ENCODE measurements around the gene RAX2. TPM values are rescaled to one million over a fixed set of nuclear protein-coding genes. Genes with fewer than 3 reads are reported as not detected.

RAX2 gene
- total RNA-seq, 1 experiment from 2014 or later = not detected

DNA sequence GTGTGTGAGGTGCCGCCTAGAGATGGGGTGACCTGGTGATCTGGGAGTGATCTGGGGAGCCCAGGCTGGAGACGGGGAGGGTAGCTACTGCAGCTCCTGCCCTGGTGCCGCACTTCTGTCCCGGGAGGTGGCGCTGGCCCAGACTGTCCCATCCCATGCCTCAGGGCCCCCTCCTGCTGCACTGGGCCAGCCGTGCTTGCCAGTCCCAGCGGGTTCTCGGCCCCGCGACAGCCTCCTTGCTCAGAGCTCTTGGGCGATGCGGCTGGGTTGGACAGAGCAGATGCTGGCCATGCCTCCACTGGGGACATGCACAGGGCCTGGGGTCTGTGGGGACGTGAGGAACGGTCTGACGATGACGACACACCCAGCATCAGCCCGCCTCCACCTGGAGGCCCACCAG lies 2.5 kb downstream of the RAX2 start:
- CTCF ChIA-PET = no interaction called here
- no TSS peak for BruUV-seq (replicated peaks)
- H3K4me2 ChIP-seq = no peak overlapping the region

GRCh38 chr19:3768748-3769099 lies 3.3 kb downstream of the RAX2 start:
- H4K20me1 ChIP-seq (ENCODE audit: insufficient read depth) = no peaks in the 10 kb centered on the region
- POLR2A ChIA-PET (ENCODE audit: unreplicated experiment) = no interaction called here
- H2AFZ ChIP-seq = no peak overlapping the region
- H3K4me2 ChIP-seq = no peak overlapping the region
- H3K27ac ChIP-seq = no peak overlapping the region
- H3K27me3 ChIP-seq (ENCODE audit: insufficient read depth, low read depth) = no peaks in the 10 kb centered on the region
- H3K4me1 ChIP-seq (replicated peaks; ENCODE audit: insufficient read depth) = no peaks in the 10 kb centered on the region
- no peak for DNase-seq
- H3K9me3 ChIP-seq (ENCODE audit: insufficient read depth, low read depth) = no peaks in the 10 kb centered on the region
- TF ChIP-seq EZH2 (IDR thresholded peaks at IDR 0.05; ENCODE audit: low read depth) = no peak
- TF ChIP-seq, protein P1, sequence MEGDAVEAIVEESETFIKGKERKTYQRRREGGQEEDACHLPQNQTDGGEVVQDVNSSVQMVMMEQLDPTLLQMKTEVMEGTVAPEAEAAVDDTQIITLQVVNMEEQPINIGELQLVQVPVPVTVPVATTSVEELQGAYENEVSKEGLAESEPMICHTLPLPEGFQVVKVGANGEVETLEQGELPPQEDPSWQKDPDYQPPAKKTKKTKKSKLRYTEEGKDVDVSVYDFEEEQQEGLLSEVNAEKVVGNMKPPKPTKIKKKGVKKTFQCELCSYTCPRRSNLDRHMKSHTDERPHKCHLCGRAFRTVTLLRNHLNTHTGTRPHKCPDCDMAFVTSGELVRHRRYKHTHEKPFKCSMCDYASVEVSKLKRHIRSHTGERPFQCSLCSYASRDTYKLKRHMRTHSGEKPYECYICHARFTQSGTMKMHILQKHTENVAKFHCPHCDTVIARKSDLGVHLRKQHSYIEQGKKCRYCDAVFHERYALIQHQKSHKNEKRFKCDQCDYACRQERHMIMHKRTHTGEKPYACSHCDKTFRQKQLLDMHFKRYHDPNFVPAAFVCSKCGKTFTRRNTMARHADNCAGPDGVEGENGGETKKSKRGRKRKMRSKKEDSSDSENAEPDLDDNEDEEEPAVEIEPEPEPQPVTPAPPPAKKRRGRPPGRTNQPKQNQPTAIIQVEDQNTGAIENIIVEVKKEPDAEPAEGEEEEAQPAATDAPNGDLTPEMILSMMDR (conservative IDR thresholded peaks at IDR 0.05) = no peak
- H3F3A ChIP-seq (ENCODE audit: insufficient read depth, low read depth) = no peaks in the 10 kb centered on the region
- no peaks in the 10 kb centered on the region for H3K79me2 ChIP-seq (ENCODE audit: low read depth)
- H3K4me3 ChIP-seq = no peak overlapping the region
- H3K9me2 ChIP-seq (ENCODE audit: insufficient read depth) = no peaks in the 10 kb centered on the region
- CTCF ChIA-PET = no interaction called here
- no TSS peak for BruUV-seq (replicated peaks)
- intact Hi-C loops (cut with micrococcal nuclease; ENCODE audit: unreplicated experiment) = no loop called here
- H3K36me3 ChIP-seq (ENCODE audit: low read depth) = no peaks in the 10 kb centered on the region

More for the DNA sequence above, 2.5 kb downstream of the RAX2 start:
- H2AFZ ChIP-seq = no peak overlapping the region
- H3K27ac ChIP-seq = no peak overlapping the region
- no peaks in the 10 kb centered on the region for H3K36me3 ChIP-seq (ENCODE audit: low read depth)
- H3K9me2 ChIP-seq (ENCODE audit: insufficient read depth) = no peaks in the 10 kb centered on the region
- no peak for TF ChIP-seq EZH2 (IDR thresholded peaks at IDR 0.05; ENCODE audit: low read depth)
- TF ChIP-seq, protein P1 (conservative IDR thresholded peaks at IDR 0.05) = no peak
- intact Hi-C loops (cut with micrococcal nuclease; ENCODE audit: unreplicated experiment) = no loop called here
- no peaks in the 10 kb centered on the region for H4K20me1 ChIP-seq (ENCODE audit: insufficient read depth)
- no peak for DNase-seq
- H3K79me2 ChIP-seq (ENCODE audit: low read depth) = no peaks in the 10 kb centered on the region
- POLR2A ChIA-PET (ENCODE audit: unreplicated experiment) = no interaction called here
- no peaks in the 10 kb centered on the region for H3K4me1 ChIP-seq (replicated peaks; ENCODE audit: insufficient read depth)
- no peaks in the 10 kb centered on the region for H3K9me3 ChIP-seq (ENCODE audit: insufficient read depth, low read depth)
- H3K4me3 ChIP-seq = no peak overlapping the region
- no peaks in the 10 kb centered on the region for H3F3A ChIP-seq (ENCODE audit: insufficient read depth, low read depth)
- no peaks in the 10 kb centered on the region for H3K27me3 ChIP-seq (ENCODE audit: insufficient read depth, low read depth)

DNA sequence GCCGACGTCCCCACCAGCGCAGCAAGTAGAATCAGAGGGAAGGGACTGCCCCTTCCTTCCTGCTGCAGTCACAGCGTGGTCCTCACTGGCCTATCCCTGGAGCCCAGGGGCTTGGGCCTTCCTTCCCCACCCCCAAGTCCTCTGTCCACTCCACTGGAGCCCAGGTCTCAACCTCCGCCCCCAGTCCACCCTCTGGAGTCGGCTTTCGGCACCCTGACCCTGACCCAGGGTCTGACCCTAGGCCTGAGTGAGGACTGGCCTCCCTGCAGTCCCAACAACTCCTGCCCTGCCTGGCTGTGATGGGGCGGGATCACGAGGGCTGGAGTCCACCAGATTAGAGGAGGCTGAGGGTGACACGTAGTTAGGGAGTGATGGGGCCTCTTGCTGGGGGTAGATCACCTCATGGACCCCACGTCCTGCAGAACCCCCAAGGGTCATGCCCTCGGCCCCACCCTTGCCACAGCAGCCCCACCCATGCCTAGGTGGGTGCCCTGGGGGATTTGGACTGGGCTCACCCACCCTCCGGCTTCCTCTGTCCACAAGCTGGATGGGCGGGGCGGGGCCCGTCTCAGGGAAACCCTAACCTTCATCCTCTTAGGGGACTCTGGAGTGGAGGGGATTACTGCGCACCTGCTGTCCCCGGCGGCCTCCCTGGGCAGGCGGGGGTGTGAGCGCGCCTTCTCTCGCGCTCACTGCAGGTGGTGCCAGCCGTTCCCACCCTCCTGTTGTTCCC lies 3.8 kb downstream of the RAX2 start:
- H3K9me2 ChIP-seq (ENCODE audit: insufficient read depth) = no peaks in the 10 kb centered on the region
- intact Hi-C loops (cut with micrococcal nuclease; ENCODE audit: unreplicated experiment) = no loop called here
- H3K9me3 ChIP-seq (ENCODE audit: insufficient read depth, low read depth) = no peaks in the 10 kb centered on the region
- H3K4me3 ChIP-seq = no peak overlapping the region
- H3K4me2 ChIP-seq = no peak overlapping the region
- H3K27ac ChIP-seq = no peak overlapping the region
- H2AFZ ChIP-seq = no peak overlapping the region
- ChIA-PET POLR2A (ENCODE audit: unreplicated experiment) (no interaction called here), CTCF (no interaction called here)
- peaks cover 4% of the 10 kb centered on the region; the same call in 1 of the 2 replicates for H3K79me2 ChIP-seq (ENCODE audit: low read depth)
- no peak for DNase-seq
- TF ChIP-seq EZH2 (IDR thresholded peaks at IDR 0.05; ENCODE audit: low read depth) = no peak
- TF ChIP-seq, protein P1 (conservative IDR thresholded peaks at IDR 0.05) = no peak
- no peaks in the 10 kb centered on the region for H3K36me3 ChIP-seq (ENCODE audit: low read depth)
- no TSS peak for BruUV-seq (replicated peaks)
- H3K27me3 ChIP-seq (ENCODE audit: insufficient read depth, low read depth) = no peaks in the 10 kb centered on the region
- H4K20me1 ChIP-seq (ENCODE audit: insufficient read depth) = no peaks in the 10 kb centered on the region
- no peaks in the 10 kb centered on the region for H3F3A ChIP-seq (ENCODE audit: insufficient read depth, low read depth)
- no peaks in the 10 kb centered on the region for H3K4me1 ChIP-seq (replicated peaks; ENCODE audit: insufficient read depth)
